ENCODE data around the gene CHST13. TPM values are rescaled to one million over a fixed set of nuclear protein-coding genes. Genes with fewer than 3 reads are reported as not detected.

CHST13 gene
- total RNA-seq, 4 donors from 2014 or later = 0.23 to 0.95 TPM; not detected in 2

GRCh38 chr3:126516936-126517290 is 7.0 kb upstream of the CHST13 start:
- Histone ChIP-seq H3K27ac (no peak overlapping the region), H3K4me1 (peaks cover 0 to 17% (median 0%) of the 10 kb centered on the region in 3 donors), H3K36me3 (no peaks in the 10 kb centered on the region), H3K4me3 (no peak overlapping the region), H3K9me3 (no peaks in the 10 kb centered on the region), H3K27me3 (peaks cover 0 to 26% (median 0%) of the 10 kb centered on the region in 4 donors)
- TF ChIP-seq POLR2A (IDR thresholded peaks at IDR 0.05) (no peak), CTCF (IDR thresholded peaks at IDR 0.05) (no peak)
- WGBS, 2 donors = 62 to 80% methylated on average over 6 to 7 of the region's 9 CpGs
- DNase-seq = no peak
- intact Hi-C loops (cut with DNase I) = no loop called here

GRCh38 chr3:126517291-126517951 is 6.5 kb upstream of the CHST13 start, which contains the start of gene UROC1:
Gene UROC1 (minus strand): TSS chr3:126517773. CDS start chr3:126517719, 54 bp downstream.
- WGBS, 2 donors = 80 to 100% methylated on average over 1 to 3 of the region's 16 CpGs

GRCh38 chr3:126517986-126518778 is 5.8 kb upstream of the CHST13 start:
- Histone ChIP-seq H3K9me3 (no peaks in the 10 kb centered on the region), H3K27me3 (peaks cover 0 to 36% (median 1%) of the 10 kb centered on the region in 4 donors), H3K27ac (no peak overlapping the region), H3K4me1 (peaks cover 0 to 4% (median 0%) of the 10 kb centered on the region in 3 donors), H3K36me3 (no peaks in the 10 kb centered on the region), H3K4me3 (no peak overlapping the region)
- WGBS, 2 donors = 83% methylated on average over 6 of the region's 15 CpGs; no CpG with 5 or more reads in 1 of the 2 donors
- TF ChIP-seq CTCF (IDR thresholded peaks at IDR 0.05) (no peak), POLR2A (IDR thresholded peaks at IDR 0.05) (no peak)
- DNase-seq = no peak
- intact Hi-C loops (cut with DNase I) = no loop called here

More at GRCh38 chr3:126517291-126517951, 6.5 kb upstream of the CHST13 start, which contains the start of gene UROC1:
- Histone ChIP-seq H3K27me3 (peaks cover 0 to 28% (median 0%) of the 10 kb centered on the region in 4 donors), H3K27ac (no peak within 1 kb of the TSS), H3K4me3 (no peak within 1 kb of the TSS), H3K9me3 (no peaks in the 10 kb centered on the region), H3K4me1 (peaks cover 0 to 12% (median 0%) of the 10 kb centered on the region in 3 donors), H3K36me3 (no peaks in the 10 kb centered on the region)
- no peak for DNase-seq
- intact Hi-C loops (cut with DNase I) = no loop called here
- TF ChIP-seq POLR2A (IDR thresholded peaks at IDR 0.05) = no peak
- no peak for TF ChIP-seq CTCF (IDR thresholded peaks at IDR 0.05)

GRCh38 chr3:126518779-126519177 is 5.2 kb upstream of the CHST13 start:
- Histone ChIP-seq H3K27ac (no peak overlapping the region), H3K27me3 (peaks cover 0 to 42% (median 4%) of the 10 kb centered on the region in 4 donors), H3K36me3 (no peaks in the 10 kb centered on the region), H3K9me3 (no peaks in the 10 kb centered on the region), H3K4me1 (peaks cover 1 to 3% (median 3%) of the 10 kb centered on the region in 3 donors), H3K4me3 (no peak overlapping the region)
- intact Hi-C loops (cut with DNase I) = no loop called here
- no peak for DNase-seq
- WGBS, 2 donors = 50 to 83% methylated on average over 1 to 3 of the region's 4 CpGs
- TF ChIP-seq CTCF (IDR thresholded peaks at IDR 0.05) = no peak
- TF ChIP-seq POLR2A (IDR thresholded peaks at IDR 0.05) = no peak
